ENCODE results near the gene PAX5. TPM values are rescaled to one million over a fixed set of nuclear protein-coding genes. Genes with fewer than 3 reads are reported as not detected.

The PAX5 gene
- polyA plus RNA-seq, 1 of the 3 experiments (the other 2 are of a cell fraction), result 0.05 TPM

DNA sequence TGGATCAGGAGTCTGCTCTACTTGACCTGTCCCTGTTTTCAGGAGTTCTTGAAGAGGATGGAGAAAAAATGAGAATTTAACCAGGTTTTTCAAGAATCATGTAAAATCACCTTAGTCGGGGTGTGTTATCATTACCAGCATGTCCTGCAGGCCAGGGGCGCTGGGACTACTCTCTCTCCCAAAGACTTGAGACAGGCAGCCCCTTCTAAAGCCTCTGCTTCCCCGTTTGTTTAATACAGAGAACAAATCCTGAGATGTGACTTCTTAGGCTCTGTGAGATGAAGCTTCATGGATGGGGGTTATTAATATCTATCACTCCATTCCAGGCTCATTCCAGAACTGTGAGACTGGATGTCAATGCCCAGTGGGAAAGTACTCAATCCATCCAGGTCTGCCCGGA, 3.0 kb downstream of the PAX5 start:
- no peak for DNase-seq
- Histone ChIP-seq H3K4me3 (ENCODE audit: low read depth in 2 of 2, low read length in 1 of 2) (no peak overlapping the region), H3K4me1 (ENCODE audit: control insufficient read depth in 1 of 2, insufficient read depth in 2 of 2, low read depth in 1 of 2, low read length in 1 of 2) (peaks cover 4 to 9% of the 10 kb centered on the region in 2 experiments; a peak in 2 of 4 replicates), H3K9me2 (no peaks in the 10 kb centered on the region), H3K9ac (no peak overlapping the region), H3K27ac (ENCODE audit: low read depth in 2 of 2, low read length in 1 of 2) (no peak overlapping the region), H3F3A (replicated peaks; ENCODE audit: insufficient read depth) (no peaks in the 10 kb centered on the region), H3K27me3 (ENCODE audit: insufficient read depth) (peaks cover 69% of the 10 kb centered on the region), H3K36me3 (replicated peaks in 1 of 2; ENCODE audit: control insufficient read depth in 1 of 2, insufficient read depth in 2 of 2, low read length in 1 of 2) (no peaks in the 10 kb centered on the region), H2AFZ (ENCODE audit: low read depth) (no peak overlapping the region), H3K4me2 (no peak overlapping the region), H3K79me2 (ENCODE audit: insufficient read depth) (no peaks in the 10 kb centered on the region), H4K20me1 (ENCODE audit: insufficient read depth) (0 out of 2 replicates have a peak, but pooled peaks cover 5% of the 10 kb centered on the region), H3K9me3 (no peaks in the 10 kb centered on the region)
- WGBS (ENCODE audit: low lambda C conversion rate), result 51% methylated on average over 4 of the region's 4 CpGs
- no peak for TF ChIP-seq GATA2 (CRISPR knock-in tag; IDR thresholded peaks at IDR 0.05)
- no peak for TF ChIP-seq EP300 (IDR thresholded peaks at IDR 0.05; ENCODE audit: borderline replicate concordance in 1 of 2, low read depth in 1 of 2, low read length in 1 of 2)
- no peak for TF ChIP-seq ELF1 (IDR thresholded peaks at IDR 0.05)
- TF ChIP-seq, protein P1, sequence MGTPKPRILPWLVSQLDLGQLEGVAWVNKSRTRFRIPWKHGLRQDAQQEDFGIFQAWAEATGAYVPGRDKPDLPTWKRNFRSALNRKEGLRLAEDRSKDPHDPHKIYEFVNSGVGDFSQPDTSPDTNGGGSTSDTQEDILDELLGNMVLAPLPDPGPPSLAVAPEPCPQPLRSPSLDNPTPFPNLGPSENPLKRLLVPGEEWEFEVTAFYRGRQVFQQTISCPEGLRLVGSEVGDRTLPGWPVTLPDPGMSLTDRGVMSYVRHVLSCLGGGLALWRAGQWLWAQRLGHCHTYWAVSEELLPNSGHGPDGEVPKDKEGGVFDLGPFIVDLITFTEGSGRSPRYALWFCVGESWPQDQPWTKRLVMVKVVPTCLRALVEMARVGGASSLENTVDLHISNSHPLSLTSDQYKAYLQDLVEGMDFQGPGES (IDR thresholded peaks at IDR 0.05; ENCODE audit: low read depth, low read length), result no peak
- TF ChIP-seq TEAD4 (IDR thresholded peaks at IDR 0.05; ENCODE audit: borderline replicate concordance, insufficient read depth), result no peak
- TF ChIP-seq SMC3 (IDR thresholded peaks at IDR 0.05; ENCODE audit: low read depth, low read length), result no peak
- CTCF ChIA-PET, result interaction anchor here (2.1 kb wide), 1 partner anchor 158 kb away, joined by 6 read pairs; no protein-coding TSS in a partner anchor
- POLR2A ChIA-PET, result no interaction called here

DNA sequence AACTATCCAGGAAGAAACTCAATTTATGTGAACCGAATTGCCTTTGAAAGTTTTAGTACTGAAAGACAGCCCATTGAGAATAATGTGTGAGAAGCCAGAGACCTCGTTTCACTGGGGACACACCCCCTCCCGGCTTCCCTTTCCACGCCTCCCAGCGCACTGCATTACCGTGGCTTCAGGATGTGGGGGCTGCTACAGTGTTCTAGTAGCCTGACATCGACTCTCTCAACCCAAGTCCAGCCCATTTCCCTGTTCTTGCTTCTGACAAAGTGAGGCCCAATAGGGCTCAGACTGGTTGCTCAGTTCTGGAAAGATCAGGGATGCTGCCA, 3.5 kb downstream of the PAX5 start:
- DNase-seq, result no peak
- TF ChIP-seq FOXJ3 (CRISPR knock-in tag; IDR thresholded peaks at IDR 0.05), result no peak
- no peak for TF ChIP-seq CHD2 (IDR thresholded peaks at IDR 0.05; ENCODE audit: low read length, partially characterized antibody)
- no peak for TF ChIP-seq JUND (IDR thresholded peaks at IDR 0.05)
- TF ChIP-seq, protein P1 (IDR thresholded peaks at IDR 0.05; ENCODE audit: low read depth, low read length), result no peak
- TF ChIP-seq, protein P2, sequence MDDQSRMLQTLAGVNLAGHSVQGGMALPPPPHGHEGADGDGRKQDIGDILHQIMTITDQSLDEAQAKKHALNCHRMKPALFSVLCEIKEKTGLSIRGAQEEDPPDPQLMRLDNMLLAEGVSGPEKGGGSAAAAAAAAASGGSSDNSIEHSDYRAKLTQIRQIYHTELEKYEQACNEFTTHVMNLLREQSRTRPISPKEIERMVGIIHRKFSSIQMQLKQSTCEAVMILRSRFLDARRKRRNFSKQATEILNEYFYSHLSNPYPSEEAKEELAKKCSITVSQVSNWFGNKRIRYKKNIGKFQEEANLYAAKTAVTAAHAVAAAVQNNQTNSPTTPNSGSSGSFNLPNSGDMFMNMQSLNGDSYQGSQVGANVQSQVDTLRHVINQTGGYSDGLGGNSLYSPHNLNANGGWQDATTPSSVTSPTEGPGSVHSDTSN (IDR thresholded peaks at IDR 0.05), result no peak
- TF ChIP-seq, protein P3, sequence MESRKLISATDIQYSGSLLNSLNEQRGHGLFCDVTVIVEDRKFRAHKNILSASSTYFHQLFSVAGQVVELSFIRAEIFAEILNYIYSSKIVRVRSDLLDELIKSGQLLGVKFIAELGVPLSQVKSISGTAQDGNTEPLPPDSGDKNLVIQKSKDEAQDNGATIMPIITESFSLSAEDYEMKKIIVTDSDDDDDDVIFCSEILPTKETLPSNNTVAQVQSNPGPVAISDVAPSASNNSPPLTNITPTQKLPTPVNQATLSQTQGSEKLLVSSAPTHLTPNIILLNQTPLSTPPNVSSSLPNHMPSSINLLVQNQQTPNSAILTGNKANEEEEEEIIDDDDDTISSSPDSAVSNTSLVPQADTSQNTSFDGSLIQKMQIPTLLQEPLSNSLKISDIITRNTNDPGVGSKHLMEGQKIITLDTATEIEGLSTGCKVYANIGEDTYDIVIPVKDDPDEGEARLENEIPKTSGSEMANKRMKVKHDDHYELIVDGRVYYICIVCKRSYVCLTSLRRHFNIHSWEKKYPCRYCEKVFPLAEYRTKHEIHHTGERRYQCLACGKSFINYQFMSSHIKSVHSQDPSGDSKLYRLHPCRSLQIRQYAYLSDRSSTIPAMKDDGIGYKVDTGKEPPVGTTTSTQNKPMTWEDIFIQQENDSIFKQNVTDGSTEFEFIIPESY (IDR thresholded peaks at IDR 0.05; ENCODE audit: borderline replicate concordance, low read depth), result no peak
- no peak for TF ChIP-seq TEAD4 (IDR thresholded peaks at IDR 0.05; ENCODE audit: borderline replicate concordance, insufficient read depth)
- TF ChIP-seq EP300 (IDR thresholded peaks at IDR 0.05; ENCODE audit: borderline replicate concordance in 1 of 2, low read depth in 1 of 2, low read length in 1 of 2), result no peak
- TF ChIP-seq SIN3A (IDR thresholded peaks at IDR 0.05; ENCODE audit: borderline replicate concordance, low read depth, low read length), result no peak
- TF ChIP-seq RXRA (IDR thresholded peaks at IDR 0.05; ENCODE audit: borderline replicate concordance, low read depth), result no peak
- no peak for TF ChIP-seq YY1 (IDR thresholded peaks at IDR 0.05; ENCODE audit: low read depth)
- no peak for TF ChIP-seq TCF12 (IDR thresholded peaks at IDR 0.05)
- TF ChIP-seq, protein P4, sequence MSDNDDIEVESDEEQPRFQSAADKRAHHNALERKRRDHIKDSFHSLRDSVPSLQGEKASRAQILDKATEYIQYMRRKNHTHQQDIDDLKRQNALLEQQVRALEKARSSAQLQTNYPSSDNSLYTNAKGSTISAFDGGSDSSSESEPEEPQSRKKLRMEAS (IDR thresholded peaks at IDR 0.05; ENCODE audit: low read depth), result no peak
- TF ChIP-seq, protein P5, sequence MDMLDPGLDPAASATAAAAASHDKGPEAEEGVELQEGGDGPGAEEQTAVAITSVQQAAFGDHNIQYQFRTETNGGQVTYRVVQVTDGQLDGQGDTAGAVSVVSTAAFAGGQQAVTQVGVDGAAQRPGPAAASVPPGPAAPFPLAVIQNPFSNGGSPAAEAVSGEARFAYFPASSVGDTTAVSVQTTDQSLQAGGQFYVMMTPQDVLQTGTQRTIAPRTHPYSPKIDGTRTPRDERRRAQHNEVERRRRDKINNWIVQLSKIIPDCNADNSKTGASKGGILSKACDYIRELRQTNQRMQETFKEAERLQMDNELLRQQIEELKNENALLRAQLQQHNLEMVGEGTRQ (IDR thresholded peaks at IDR 0.05; ENCODE audit: borderline replicate concordance, low read depth, low read length), result no peak
- Histone ChIP-seq H3K4me1 (ENCODE audit: control insufficient read depth in 1 of 2, insufficient read depth in 2 of 2, low read depth in 1 of 2, low read length in 1 of 2) (peaks cover 4 to 13% of the 10 kb centered on the region in 2 experiments; a peak in 2 of 4 replicates), H4K20me1 (ENCODE audit: insufficient read depth) (0 out of 2 replicates have a peak, but pooled peaks cover 5% of the 10 kb centered on the region), H3K27ac (ENCODE audit: low read depth in 2 of 2, low read length in 1 of 2) (no peak overlapping the region), H2AFZ (ENCODE audit: low read depth) (no peak overlapping the region), H3K4me2 (no peak overlapping the region), H3K4me3 (ENCODE audit: low read depth in 2 of 2, low read length in 1 of 2) (no peak overlapping the region), H3K9me2 (no peaks in the 10 kb centered on the region), H3K9ac (no peak overlapping the region), H3K79me2 (ENCODE audit: insufficient read depth) (no peaks in the 10 kb centered on the region), H3K36me3 (replicated peaks in 1 of 2; ENCODE audit: control insufficient read depth in 1 of 2, insufficient read depth in 2 of 2, low read length in 1 of 2) (no peaks in the 10 kb centered on the region), H3F3A (replicated peaks; ENCODE audit: insufficient read depth) (no peaks in the 10 kb centered on the region), H3K9me3 (no peaks in the 10 kb centered on the region), H3K27me3 (ENCODE audit: insufficient read depth) (peaks cover 69% of the 10 kb centered on the region)
- ChIA-PET POLR2A (no interaction called here), CTCF (interaction anchor here (2.1 kb wide), 1 partner anchor 157 kb away, joined by 6 read pairs; no protein-coding TSS in a partner anchor)
- WGBS (ENCODE audit: low lambda C conversion rate), result 52% methylated on average over 7 of the region's 7 CpGs
